Esophagus (tissue), 2 donors: Measurements from ENCODE around the gene FHIP2A. TPM values are rescaled to one million over a fixed set of nuclear protein-coding genes. Genes with fewer than 3 reads are reported as not detected.

Source experiments
- H3K27ac ChIP-seq, 2 donors: one replicate each; pipeline ENCODE4 v1.5.1; 2013; ENCODE audit warnings: low read depth in 2 of 2, mild to moderate bottlenecking in 2 of 2, inconsistent platforms in 1 of 2, low read length in 1 of 2, moderate library complexity in 1 of 2
- H3K27me3 ChIP-seq, 2 donors: one replicate each; pipeline ENCODE4 v1.6.1; 2013; ENCODE audit warnings: low read length in 2 of 2, control low read depth in 1 of 2, mild to moderate bottlenecking in 1 of 2; ENCODE audit not compliant: insufficient read depth in 2 of 2, control insufficient read depth in 1 of 2
- H3K36me3 ChIP-seq, 2 donors: one replicate each; pipeline ENCODE4 v1.6.1; 2013; ENCODE audit warnings: low read length in 1 of 2; ENCODE audit not compliant: control insufficient read depth in 2 of 2, insufficient read depth in 2 of 2
- H3K4me1 ChIP-seq, 2 donors: one replicate each; pipeline ENCODE4 v1.6.1; 2013; ENCODE audit warnings: low read length in 1 of 2; ENCODE audit not compliant: control insufficient read depth in 2 of 2, insufficient read depth in 2 of 2
- H3K4me3 ChIP-seq, 2 donors: one replicate each; pipeline ENCODE4 v1.5.1; 2013; ENCODE audit warnings: low read length in 2 of 2, mild to moderate bottlenecking in 2 of 2, low read depth in 1 of 2, moderate library complexity in 1 of 2
- H3K9me3 ChIP-seq, 2 donors: one replicate each; pipeline ENCODE4 v1.6.1; 2013; ENCODE audit warnings: mild to moderate bottlenecking in 2 of 2, low read depth in 1 of 2, low read length in 1 of 2, moderate library complexity in 1 of 2; ENCODE audit not compliant: control insufficient read depth in 2 of 2, insufficient read depth in 1 of 2
- WGBS, 2 donors: extraction: QIAGEN DNeasy Blood & Tissue Kit; methylation state at CpG; one replicate each; pipeline ENCODE4 v1.1.7; 2013; 5-methylcytosine and 5-hydroxymethylcytosine counted together
- polyA plus RNA-seq, 2 donors: library from polyadenylated mRNA; stranded (reverse); fragments of 200-250 nt; gene quantifications; one replicate each; pipeline ENCODE4 v1.2.3, GENCODE V29; 2013
- donor health status: healthy with polysubstance abuse.
- donor health status: Bipolar disorder and iron deficiency.

The FHIP2A gene
- polyA plus RNA-seq, 2 donors: 3.1 to 3.2 TPM

GRCh38 chr10:114811862-114812261 is 9.7 kb upstream of the FHIP2A start:
- Histone ChIP-seq H3K4me1 (peaks cover 0 to 2% of the 10 kb centered on the region in 2 donors), H3K27ac (no peak overlapping the region), H3K36me3 (no peaks in the 10 kb centered on the region), H3K4me3 (no peak overlapping the region), H3K9me3 (no peaks in the 10 kb centered on the region), H3K27me3 (no peaks in the 10 kb centered on the region)
- WGBS, 2 donors: 83 to 95% methylated on average over 1 of the region's 1 CpG

GRCh38 chr10:114815791-114816190 is 5.8 kb upstream of the FHIP2A start:
- 76 to 82% methylated on average over 1 of the region's 1 CpG for WGBS, 2 donors
- no peaks in the 10 kb centered on the region for H3K36me3 ChIP-seq
- H3K4me3 ChIP-seq: no peak overlapping the region
- peaks cover 0 to 2% of the 10 kb centered on the region in 2 donors for H3K4me1 ChIP-seq
- no peaks in the 10 kb centered on the region for H3K27me3 ChIP-seq
- no peak overlapping the region for H3K27ac ChIP-seq
- H3K9me3 ChIP-seq: no peaks in the 10 kb centered on the region

GRCh38 chr10:114816308-114816707 is 5.3 kb upstream of the FHIP2A start:
- Histone ChIP-seq H3K27ac (no peak overlapping the region), H3K36me3 (no peaks in the 10 kb centered on the region), H3K4me1 (peaks cover 0 to 2% of the 10 kb centered on the region in 2 donors), H3K27me3 (no peaks in the 10 kb centered on the region), H3K9me3 (no peaks in the 10 kb centered on the region), H3K4me3 (no peak overlapping the region)
- WGBS, 2 donors: 91 to 95% methylated on average over 7 of the region's 7 CpGs

GRCh38 chr10:114819322-114819721 is 2.3 kb upstream of the FHIP2A start:
- 90 to 91% methylated on average over 1 of the region's 1 CpG for WGBS, 2 donors
- H3K9me3 ChIP-seq: no peaks in the 10 kb centered on the region
- no peaks in the 10 kb centered on the region for H3K36me3 ChIP-seq
- no peaks in the 10 kb centered on the region for H3K4me1 ChIP-seq
- no peak overlapping the region for H3K27ac ChIP-seq
- no peaks in the 10 kb centered on the region for H3K27me3 ChIP-seq
- H3K4me3 ChIP-seq: no peak overlapping the region

- 0 to 1% methylated on average over 46 to 60 of the region's 60 CpGs for WGBS, 2 donors
- peak overlapping the region; percentile 95 to 99 for H3K27ac ChIP-seq
- no peaks in the 10 kb centered on the region for H3K27me3 ChIP-seq
- no peaks in the 10 kb centered on the region for H3K9me3 ChIP-seq
- no peaks in the 10 kb centered on the region for H3K4me1 ChIP-seq
- H3K4me3 ChIP-seq: peak overlapping the region; percentile 80 to 98
- H3K36me3 ChIP-seq: no peaks in the 10 kb centered on the region
These were observed 399 bp downstream of the FHIP2A start for GRCh38 chr10:114821915-114822443.

GRCh38 chr10:114822444-114823076 is 980 bp downstream of the FHIP2A start:
- Histone ChIP-seq H3K4me1 (no peaks in the 10 kb centered on the region), H3K27ac (peak overlapping the region; percentile 95 to 99), H3K36me3 (no peaks in the 10 kb centered on the region), H3K9me3 (no peaks in the 10 kb centered on the region), H3K27me3 (no peaks in the 10 kb centered on the region), H3K4me3 (peak overlapping the region; percentile 80 to 98)
- WGBS, 2 donors: 1 to 2% methylated on average over 22 of the region's 22 CpGs

GRCh38 chr10:114823077-114823463 is 1.5 kb downstream of the FHIP2A start:
- no peaks in the 10 kb centered on the region for H3K9me3 ChIP-seq
- 4 to 6% methylated on average over 2 of the region's 2 CpGs for WGBS, 2 donors
- H3K36me3 ChIP-seq: no peaks in the 10 kb centered on the region
- no peaks in the 10 kb centered on the region for H3K4me1 ChIP-seq
- no peak overlapping the region for H3K27ac ChIP-seq
- no peaks in the 10 kb centered on the region for H3K27me3 ChIP-seq
- peak overlapping the region in 1 of 2 donors; percentile 80 for H3K4me3 ChIP-seq

- 63 to 76% methylated on average over 1 of the region's 1 CpG for WGBS, 2 donors
- H3K27me3 ChIP-seq: no peaks in the 10 kb centered on the region
- no peaks in the 10 kb centered on the region for H3K9me3 ChIP-seq
- no peak overlapping the region for H3K27ac ChIP-seq
- H3K4me1 ChIP-seq: no peaks in the 10 kb centered on the region
- H3K36me3 ChIP-seq: no peaks in the 10 kb centered on the region
- H3K4me3 ChIP-seq: no peak overlapping the region
These were observed 2.8 kb downstream of the FHIP2A start for GRCh38 chr10:114824391-114824790.

GRCh38 chr10:114825513-114826253 is 4.1 kb downstream of the FHIP2A start:
- H3K27me3 ChIP-seq: no peaks in the 10 kb centered on the region
- H3K36me3 ChIP-seq: no peaks in the 10 kb centered on the region
- WGBS, 2 donors: 64 to 71% methylated on average over 4 of the region's 4 CpGs
- H3K4me3 ChIP-seq: no peak overlapping the region
- no peaks in the 10 kb centered on the region for H3K4me1 ChIP-seq
- H3K27ac ChIP-seq: no peak overlapping the region
- H3K9me3 ChIP-seq: no peaks in the 10 kb centered on the region
